NCI-H69 (cell line): ENCODE measurements around the gene MYO5B.

ENCODE experiments used
- DNase-seq: peaks from one replicate; lab custom pipeline; 2025; lab: John Stamatoyannopoulos, UW

Gene MYO5B

GRCh38 chr18:49884959-49885358 lies 310.0 kb downstream of the MYO5B start:
- no peak for DNase-seq

- DNase-seq, result peak; percentile 61
These were observed 310.5 kb downstream of the MYO5B start for GRCh38 chr18:49884465-49884864.

GRCh38 chr18:49880661-49881060 lies 314.3 kb downstream of the MYO5B start:
- DNase-seq, result no peak

DNA sequence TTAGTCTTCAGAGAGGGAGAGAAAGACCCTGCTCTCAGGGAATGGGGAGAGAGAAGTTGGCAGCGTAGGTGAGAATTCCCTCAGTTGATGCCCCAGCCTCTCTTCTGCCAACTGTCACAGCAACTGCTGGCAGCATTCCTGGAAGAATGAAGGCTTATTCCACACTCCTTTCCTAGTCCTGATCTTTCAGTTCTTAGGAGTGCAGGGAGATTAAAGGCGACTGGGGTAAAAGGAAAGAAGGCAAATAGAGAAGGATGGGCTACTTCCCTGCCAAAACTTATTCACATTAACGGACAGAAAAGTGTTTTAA lies 315.7 kb downstream of the MYO5B start:
- DNase-seq, result no peak

GRCh38 chr18:49878567-49879270 lies 316.2 kb downstream of the MYO5B start:
- DNase-seq, result no peak

DNA sequence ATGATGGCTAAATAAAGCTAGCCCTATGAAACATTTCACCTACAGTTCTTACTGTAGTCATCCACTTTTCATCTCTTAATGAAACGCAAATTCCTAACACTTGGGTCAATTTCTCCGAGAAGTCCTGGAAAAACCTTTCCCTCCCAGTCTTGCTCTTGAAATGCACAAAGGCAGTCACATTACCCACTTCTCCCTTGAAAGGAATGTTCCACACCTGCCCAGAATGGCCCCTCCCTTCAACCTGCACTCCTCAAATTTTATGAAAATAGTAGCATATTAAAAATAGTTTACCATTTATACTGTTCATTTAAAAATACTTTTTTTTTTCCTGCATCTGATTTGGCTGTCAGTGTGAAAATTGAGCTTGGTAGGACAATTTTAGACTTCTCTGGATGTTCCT lies 316.9 kb downstream of the MYO5B start:
- DNase-seq, result no peak

- DNase-seq, result no peak
These were observed 318.4 kb downstream of the MYO5B start for GRCh38 chr18:49876536-49876935.

DNA sequence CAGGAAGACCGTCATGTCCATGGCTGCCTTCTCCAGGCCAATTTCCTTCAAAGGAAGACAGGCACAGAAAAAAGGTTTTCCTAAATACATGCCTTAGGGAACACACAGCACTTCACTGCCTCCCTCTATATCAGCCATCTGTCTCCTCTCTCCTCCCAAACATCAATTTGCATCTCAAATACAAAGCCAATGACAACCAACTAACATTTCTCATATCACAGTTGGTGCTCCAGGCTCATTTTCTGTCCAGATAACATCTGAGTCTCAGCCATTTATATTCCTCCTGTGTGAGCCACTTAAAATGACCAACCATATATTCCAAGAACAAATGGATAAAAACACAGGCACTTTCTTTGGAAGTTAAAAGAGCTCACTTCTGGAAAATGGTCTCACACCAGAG lies 319.2 kb downstream of the MYO5B start:
- DNase-seq, result peak; percentile 76

DNA sequence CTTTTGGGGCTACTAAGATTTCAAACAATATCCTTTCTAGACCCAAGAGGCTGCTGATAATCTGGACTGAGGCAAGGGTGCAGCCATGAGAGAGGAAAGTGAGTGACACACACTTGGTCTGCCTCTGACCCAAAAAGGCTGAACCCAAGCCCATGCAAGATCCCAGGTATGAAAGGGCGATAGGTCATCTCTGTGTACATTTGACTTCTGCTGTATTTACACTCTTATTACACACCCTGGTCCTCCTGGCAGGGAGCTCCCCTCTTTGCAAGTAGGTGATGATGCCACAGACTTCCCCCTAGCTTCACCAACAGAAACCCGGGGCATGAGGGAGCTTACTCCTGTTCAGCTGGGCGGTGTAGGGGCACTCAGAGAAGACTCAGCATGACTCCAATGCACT lies 319.8 kb downstream of the MYO5B start:
- DNase-seq, result no peak

GRCh38 chr18:49874238-49874637 lies 320.7 kb downstream of the MYO5B start:
- no peak for DNase-seq

GRCh38 chr18:49869354-49869753 lies 325.6 kb downstream of the MYO5B start:
- DNase-seq, result peak; percentile 100

DNA sequence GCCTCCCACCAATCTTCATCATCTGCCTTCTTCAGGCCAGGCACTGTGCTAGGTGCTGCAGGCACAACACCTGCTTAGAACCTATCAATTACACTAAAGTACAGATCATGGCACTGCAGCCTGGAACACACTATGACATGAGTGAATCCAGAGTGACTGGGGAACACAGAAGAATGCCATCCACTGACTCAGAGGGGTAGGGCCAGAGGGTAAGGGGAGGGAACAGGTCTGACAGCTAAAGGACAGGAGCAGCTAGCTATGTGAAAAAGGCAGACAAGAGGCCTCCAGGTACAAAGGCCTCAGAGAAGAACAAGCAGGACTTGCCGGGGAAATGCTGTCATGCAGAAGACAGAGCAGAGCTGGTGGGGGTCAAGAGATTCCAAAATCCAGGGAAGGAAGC lies 328.3 kb downstream of the MYO5B start:
- DNase-seq, result no peak

GRCh38 chr18:49865401-49865800 lies 329.5 kb downstream of the MYO5B start:
- DNase-seq, result peak; percentile 94

- peak; percentile 47 for DNase-seq
These were observed 331.0 kb downstream of the MYO5B start for GRCh38 chr18:49863769-49864621.

DNA sequence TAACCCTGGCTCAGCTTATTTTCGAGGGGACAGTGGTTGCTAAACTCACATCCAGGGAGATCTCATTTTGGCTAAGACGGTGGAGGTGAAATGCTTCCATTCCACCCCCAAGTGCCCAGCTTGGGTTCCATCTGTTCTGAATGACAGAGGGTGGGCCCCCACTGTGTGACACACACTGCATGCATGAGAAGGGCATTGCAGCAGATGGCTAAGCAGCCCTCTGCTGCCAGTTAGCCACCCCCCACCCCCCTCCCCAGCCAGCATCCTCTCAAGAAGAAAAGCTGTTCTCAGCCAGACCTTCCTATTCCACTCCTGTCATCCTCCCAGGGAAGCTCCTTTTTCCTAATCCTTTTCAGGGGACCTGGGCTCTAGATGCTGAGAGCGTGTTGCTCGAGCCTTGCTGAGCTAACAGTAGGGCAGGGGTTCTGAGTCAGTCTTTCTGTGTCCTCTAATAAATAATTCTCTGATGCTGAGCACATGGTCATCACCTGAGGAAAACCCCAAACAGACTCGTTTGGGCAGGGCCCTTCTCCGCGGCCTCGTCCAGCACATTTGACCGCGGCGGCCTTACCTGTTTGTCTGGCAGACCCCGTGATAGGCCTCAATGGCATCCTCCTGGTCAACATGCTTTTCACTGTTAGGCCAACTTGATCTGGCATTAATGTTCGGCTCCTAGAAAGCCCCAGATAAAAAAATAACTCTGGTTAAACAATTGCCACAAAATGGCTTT lies 332.1 kb downstream of the MYO5B start:
- peak; percentile 96 for DNase-seq

DNA sequence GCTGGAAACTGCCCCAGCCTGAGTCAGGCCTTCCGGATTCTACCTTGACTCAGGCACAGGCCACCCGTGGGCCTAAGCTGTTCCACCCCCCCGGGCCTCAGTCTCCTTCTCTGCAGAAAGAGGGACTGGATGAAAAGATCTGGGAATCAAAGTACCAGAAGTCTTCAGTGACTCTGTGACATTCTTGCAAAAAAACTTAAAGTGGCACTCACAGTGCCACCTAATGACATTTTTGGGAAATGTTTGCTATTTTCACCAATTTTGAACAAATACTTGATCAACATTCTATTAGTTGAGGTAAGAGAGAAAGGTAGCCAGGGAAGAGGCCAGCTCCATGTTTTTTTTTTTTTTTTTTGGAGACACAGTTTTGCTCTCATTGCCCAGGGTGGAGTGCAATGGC lies 333.3 kb downstream of the MYO5B start:
- no peak for DNase-seq

GRCh38 chr18:49859725-49860124 lies 335.2 kb downstream of the MYO5B start:
- no peak for DNase-seq

DNA sequence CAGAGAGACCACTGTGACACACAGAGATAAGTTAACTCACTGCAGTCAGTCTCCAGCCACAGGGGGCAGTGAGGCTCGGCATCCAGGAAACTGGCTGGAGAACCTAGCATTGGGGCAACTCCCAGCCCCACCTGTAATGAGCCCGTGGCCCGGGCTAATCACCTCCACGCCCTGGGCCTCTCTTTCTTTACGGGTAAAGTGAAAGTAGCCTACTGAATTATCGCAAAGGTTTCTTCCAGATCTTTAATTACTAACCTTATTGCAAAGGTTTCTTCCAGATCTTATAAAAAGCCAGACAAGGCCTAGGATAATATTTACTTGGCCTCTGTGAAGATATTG lies 336.0 kb downstream of the MYO5B start:
- DNase-seq, result no peak

- DNase-seq, result peak; percentile 89
These were observed 336.5 kb downstream of the MYO5B start for GRCh38 chr18:49858309-49859020.

DNA sequence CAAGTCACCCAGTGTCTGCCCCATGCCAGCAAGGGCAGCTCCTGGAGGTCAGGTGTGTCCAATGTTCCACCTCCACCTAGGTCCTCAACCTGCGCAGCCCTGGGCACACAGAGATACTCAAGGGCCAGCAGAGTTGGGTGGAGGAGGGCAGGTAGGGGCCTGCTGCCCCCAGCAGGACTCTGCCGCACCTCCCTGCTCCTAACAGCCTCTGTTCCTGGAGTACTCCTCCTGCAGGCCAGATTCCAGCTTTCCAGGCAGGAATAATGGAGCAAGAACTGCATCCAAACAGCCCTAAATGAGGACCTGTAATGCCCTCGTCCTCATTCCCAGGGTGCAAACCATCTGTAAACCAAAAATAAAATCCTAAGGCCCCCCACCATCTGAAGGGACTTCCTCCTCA lies 337.2 kb downstream of the MYO5B start:
- DNase-seq, result no peak

- DNase-seq, result peak; percentile 67
These were observed 338.5 kb downstream of the MYO5B start for GRCh38 chr18:49856496-49856895.

- DNase-seq, result no peak
These were observed 339.1 kb downstream of the MYO5B start for GRCh38 chr18:49855711-49856415.
